Right atrium auricular region (tissue), 2 donors: ENCODE data around the gene IER3. TPM values are rescaled to one million over a fixed set of nuclear protein-coding genes. Genes with fewer than 3 reads are reported as not detected.
"Not testable (repeated sequence)": the region's sequence is repeated elsewhere in the genome, so short reads cannot be mapped to it uniquely, and the experiment has no call there.

Experiments
- DNase-seq: peaks from one replicate; pipeline ENCODE4 v3.0.0-alpha.2; 2019; ENCODE audit warnings: low spot score
- H3K27ac ChIP-seq, 2 donors: fragments of 200-600 bp; sonication (generic); 1 replicate in 1 of 2; 2 replicates in 1 of 2; pipeline ENCODE4 v1.5.1; 2016 to 2019
- H3K27me3 ChIP-seq, 2 donors: fragments of 200-600 bp; sonication (generic); one replicate each; pipeline versions ENCODE4 v1.5.1 to v1.6.0; 2017 to 2019
- H3K36me3 ChIP-seq: fragments of 200-600 bp; sonication (generic); one replicate; pipeline ENCODE4 v1.5.1; 2016
- H3K4me1 ChIP-seq, 2 donors: fragments of 200-600 bp; sonication (generic); one replicate each; pipeline versions ENCODE4 v1.5.1 to v1.6.0; 2017 to 2019
- H3K4me3 ChIP-seq, 2 donors: fragments of 200-600 bp; sonication (generic); 1 replicate in 1 of 2; 2 replicates in 1 of 2; pipeline ENCODE4 v1.5.1; 2017 to 2019; ENCODE audit warnings: mild to moderate bottlenecking in 1 of 2, moderate library complexity in 1 of 2
- H3K9me3 ChIP-seq, 2 donors: fragments of 200-600 bp; sonication (generic); one replicate each; pipeline ENCODE4 v1.5.1; 2019
- CTCF ChIP-seq, 2 donors: fragments of 200-600 bp; sonication (generic); IDR thresholded peaks; one replicate each; pipeline ENCODE4 v1.5.1; 2019; ENCODE audit warnings: antibody characterized with exemption in 2 of 2
- total RNA-seq, 2 donors: library from RNA; depleted of rRNA; stranded (reverse); fragments of >200 nt; gene quantifications; one replicate each; pipeline ENCODE4 v1.1.0, GENCODE V29; 2016

Gene IER3
- total RNA-seq, 2 donors from 2014 or later = 43.6 to 144 TPM

- Histone ChIP-seq H3K27me3 (no peaks in the 10 kb centered on the region), H3K4me1 (peaks cover 0 to 54% of the 10 kb centered on the region in 2 donors), H3K36me3 (no peaks in the 10 kb centered on the region), H3K27ac (peak overlapping the region in 1 of 2 donors; percentile 88), H3K9me3 (no peaks in the 10 kb centered on the region), H3K4me3 (no peak overlapping the region)
- no peak for DNase-seq
- no peak for TF ChIP-seq CTCF (IDR thresholded peaks at IDR 0.05)
Observed at GRCh38 chr6:30763155-30763617, 18.8 kb upstream of the IER3 start.

GRCh38 chr6:30761791-30762429 is 17.6 kb upstream of the IER3 start:
- Histone ChIP-seq H3K27me3 (no peaks in the 10 kb centered on the region), H3K36me3 (no peaks in the 10 kb centered on the region), H3K27ac (peak overlapping the region in 1 of 2 donors; percentile 88), H3K4me1 (peaks cover 0 to 64% of the 10 kb centered on the region in 2 donors), H3K9me3 (no peaks in the 10 kb centered on the region), H3K4me3 (no peak overlapping the region)
- DNase-seq = no peak
- no peak for TF ChIP-seq CTCF (IDR thresholded peaks at IDR 0.05)

- DNase-seq = no peak
- no peaks in the 10 kb centered on the region for H3K9me3 ChIP-seq
- H3K27me3 ChIP-seq = no peaks in the 10 kb centered on the region
- no peak overlapping the region for H3K27ac ChIP-seq
- TF ChIP-seq CTCF (IDR thresholded peaks at IDR 0.05) = no peak
- no peaks in the 10 kb centered on the region for H3K36me3 ChIP-seq
- no peak overlapping the region for H3K4me3 ChIP-seq
- peaks cover 0 to 51% of the 10 kb centered on the region in 2 donors for H3K4me1 ChIP-seq
Observed at GRCh38 chr6:30760549-30760948, 16.2 kb upstream of the IER3 start.

- Histone ChIP-seq H3K9me3 (no peaks in the 10 kb centered on the region), H3K36me3 (no peaks in the 10 kb centered on the region), H3K4me1 (peaks cover 0 to 46% of the 10 kb centered on the region in 2 donors), H3K4me3 (no peak overlapping the region), H3K27ac (peak overlapping the region in 1 of 2 donors; percentile 79), H3K27me3 (no peaks in the 10 kb centered on the region)
- no peak for DNase-seq
- no peak for TF ChIP-seq CTCF (IDR thresholded peaks at IDR 0.05)
Observed at GRCh38 chr6:30759575-30760239, 15.4 kb upstream of the IER3 start.

- no peaks in the 10 kb centered on the region for H3K36me3 ChIP-seq
- DNase-seq = no peak
- TF ChIP-seq CTCF (IDR thresholded peaks at IDR 0.05) = no peak
- H3K4me3 ChIP-seq = no peak overlapping the region
- H3K27me3 ChIP-seq = no peaks in the 10 kb centered on the region
- peaks cover 0 to 42% of the 10 kb centered on the region in 2 donors for H3K4me1 ChIP-seq
- no peaks in the 10 kb centered on the region for H3K9me3 ChIP-seq
- H3K27ac ChIP-seq = peak overlapping the region in 1 of 2 donors; percentile 79
Observed at GRCh38 chr6:30757261-30757904, 13.0 kb upstream of the IER3 start.

- Histone ChIP-seq H3K27ac (peak overlapping the region in 1 of 2 donors; percentile 79), H3K4me1 (peaks cover 0 to 50% of the 10 kb centered on the region in 2 donors)
- H3K27me3 ChIP-seq, H3K36me3 ChIP-seq, H3K4me3 ChIP-seq, H3K9me3 ChIP-seq, DNase-seq: not testable (repeated sequence)
Observed at GRCh38 chr6:30756405-30757003, 12.2 kb upstream of the IER3 start.
